CD4-positive, alpha-beta T cell (primary cell): ENCODE measurements around the gene GNAQ. TPM values are rescaled to one million over a fixed set of nuclear protein-coding genes. Genes with fewer than 3 reads are reported as not detected.
"Not testable (repeated sequence)": the region's sequence is repeated elsewhere in the genome, so short reads cannot be mapped to it uniquely, and the experiment has no call there.

ENCODE experiments used
- ATAC-seq: fragments of 200-7000 bp; cut with Tn5 transposase; one replicate; pipeline ENCODE4 v1.10.0; 2022; ENCODE audit warnings: mild to moderate bottlenecking; ENCODE audit not compliant: poor library complexity
- CTCF ChIA-PET: fragments of 350-600 bp; sonication (Branson Sonifier 250); formaldehyde crosslinking; loops from one replicate; lab custom pipeline; 2021; ENCODE audit warnings: antibody characterized with exemption, inconsistent platforms; lab: Charles Lee
- POLR2A ChIA-PET: fragments of 350-600 bp; sonication (Branson Sonifier 250); formaldehyde crosslinking; loops from one replicate; lab custom pipeline; 2021; ENCODE audit warnings: antibody characterized with exemption, inconsistent platforms; lab: Charles Lee
- DNase-seq, 14 experiments: peaks; one replicate each; pipeline ENCODE4 v3.0.0-alpha.2; 2013 to 2020; ENCODE audit warnings: mixed read lengths in 2 of 14
- H3K27ac ChIP-seq, 2 donors: one replicate each; pipeline versions ENCODE4 v1.5.1 to v1.7.0; 2013; ENCODE audit warnings: low read length in 2 of 2, low read depth in 1 of 2, mild to moderate bottlenecking in 1 of 2
- H3K27me3 ChIP-seq, 2 experiments: 1 replicate in 1 of 2; 2 replicates in 1 of 2; pipeline versions ENCODE4 v1.6.1 to v1.7.0; 2013; ENCODE audit warnings: low read length in 2 of 2, control low read depth in 1 of 2, mild to moderate bottlenecking in 1 of 2, moderate library complexity in 1 of 2; ENCODE audit not compliant: insufficient read depth in 2 of 2, control insufficient read depth in 1 of 2
- H3K36me3 ChIP-seq: one replicate; pipeline ENCODE4 v1.6.1; 2013; ENCODE audit warnings: low read length, control low read depth; ENCODE audit not compliant: insufficient read depth
- H3K4me1 ChIP-seq: one replicate; pipeline ENCODE4 v1.6.1; 2013; ENCODE audit warnings: low read length, control low read depth; ENCODE audit not compliant: insufficient read depth
- H3K4me3 ChIP-seq: one replicate; pipeline ENCODE4 v1.5.1; 2013; ENCODE audit warnings: mild to moderate bottlenecking, low read length, moderate library complexity
- H3K9me3 ChIP-seq, 2 experiments: 1 replicate in 1 of 2; 2 replicates in 1 of 2; pipeline versions ENCODE4 v1.6.1 to v1.7.0; 2013; ENCODE audit warnings: low read length in 2 of 2, mild to moderate bottlenecking in 2 of 2, control low read depth in 1 of 2, moderate library complexity in 1 of 2; ENCODE audit not compliant: control insufficient read depth in 1 of 2, insufficient read depth in 1 of 2
- H3K27ac Mint-ChIP-seq: one replicate; pipeline ENCODE4 v1.8.0; 2020; ENCODE audit warnings: mixed read lengths
- H3K27me3 Mint-ChIP-seq: one replicate; pipeline ENCODE4 v1.8.0; 2021; ENCODE audit warnings: mixed read lengths
- H3K36me3 Mint-ChIP-seq: one replicate; pipeline ENCODE4 v1.8.0; 2021; ENCODE audit warnings: low read depth, mixed read lengths
- H3K4me1 Mint-ChIP-seq: one replicate; pipeline ENCODE4 v1.8.0; 2021; ENCODE audit warnings: low read depth, mixed read lengths
- H3K4me3 Mint-ChIP-seq: one replicate; pipeline ENCODE4 v1.8.0; 2020; ENCODE audit warnings: mild to moderate bottlenecking, mixed read lengths
- H3K9me3 Mint-ChIP-seq: one replicate; pipeline ENCODE4 v1.8.0; 2020; ENCODE audit warnings: mixed read lengths
- intact Hi-C, 2 experiments: fragments of 100-400 bp; cut with DNase I in 1 of 2; cut with micrococcal nuclease in 1 of 2; formaldehyde crosslinking; loops; one replicate each; pipeline versions ENCODE4 v1.15.1 to v1.9.0; 2023 to 2025; cut with DNase I, micrococcal nuclease
- total RNA-seq, 174 experiments: library from RNA in 2 of 174; stranded (reverse) in 2 of 174; gene quantifications; one replicate each; pipeline ENCODE4 v1.2.3 and lab custom pipeline; 2021 to 2026
- TF ChIP-seq, protein P1 (sequence below): fragments of 200-600 bp; IDR thresholded peaks from one replicate; pipeline ENCODE4 v1.8.0; 2022; ENCODE audit warnings: antibody characterized with exemption, mild to moderate bottlenecking

The GNAQ gene
- total RNA-seq, 2 experiments from 2014 or later = 55.5 to 55.9 TPM

- POLR2A ChIA-PET = no interaction called here
Measured at GRCh38 chr9:77707383-77708063, 324.1 kb downstream of the GNAQ start.

DNA sequence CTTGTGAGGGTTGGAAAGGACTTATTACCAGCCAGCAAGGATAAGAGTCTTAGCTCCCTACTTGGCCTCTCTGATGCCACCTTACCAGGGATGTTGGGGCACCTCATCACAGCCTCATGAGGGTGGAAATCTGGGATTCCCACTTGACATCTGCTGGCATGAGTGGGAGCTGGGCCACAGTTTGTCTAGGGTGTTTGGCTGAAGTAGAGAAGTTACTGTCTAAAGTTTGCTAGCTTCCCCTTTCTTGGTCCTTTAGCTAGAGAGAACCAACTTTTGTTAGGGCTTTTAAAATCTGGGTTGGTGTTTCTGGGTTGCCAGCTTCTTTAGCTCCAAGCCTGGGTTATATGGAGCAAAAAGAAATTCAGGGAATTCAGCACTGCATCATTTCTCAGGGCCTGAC is 326.0 kb downstream of the GNAQ start:
- Histone ChIP-seq H3K4me3 (no peak overlapping the region), H3K9me3 (peaks cover 14 to 15% of the 10 kb centered on the region in 2 experiments), H3K27me3 (no peaks in the 10 kb centered on the region), H3K4me1 (no peaks in the 10 kb centered on the region), H3K36me3 (no peaks in the 10 kb centered on the region), H3K27ac (no peak overlapping the region)
- Mint-ChIP-seq H3K27ac (no peak overlapping the region), H3K9me3 (peaks cover 27% of the 10 kb centered on the region), H3K4me3 (no peak overlapping the region), H3K4me1 (no peaks in the 10 kb centered on the region), H3K36me3 (no peaks in the 10 kb centered on the region), H3K27me3 (peaks cover 7% of the 10 kb centered on the region)
- no peak for DNase-seq
- CTCF ChIA-PET = no interaction called here
- ATAC-seq = no peak
- TF ChIP-seq, protein P1, sequence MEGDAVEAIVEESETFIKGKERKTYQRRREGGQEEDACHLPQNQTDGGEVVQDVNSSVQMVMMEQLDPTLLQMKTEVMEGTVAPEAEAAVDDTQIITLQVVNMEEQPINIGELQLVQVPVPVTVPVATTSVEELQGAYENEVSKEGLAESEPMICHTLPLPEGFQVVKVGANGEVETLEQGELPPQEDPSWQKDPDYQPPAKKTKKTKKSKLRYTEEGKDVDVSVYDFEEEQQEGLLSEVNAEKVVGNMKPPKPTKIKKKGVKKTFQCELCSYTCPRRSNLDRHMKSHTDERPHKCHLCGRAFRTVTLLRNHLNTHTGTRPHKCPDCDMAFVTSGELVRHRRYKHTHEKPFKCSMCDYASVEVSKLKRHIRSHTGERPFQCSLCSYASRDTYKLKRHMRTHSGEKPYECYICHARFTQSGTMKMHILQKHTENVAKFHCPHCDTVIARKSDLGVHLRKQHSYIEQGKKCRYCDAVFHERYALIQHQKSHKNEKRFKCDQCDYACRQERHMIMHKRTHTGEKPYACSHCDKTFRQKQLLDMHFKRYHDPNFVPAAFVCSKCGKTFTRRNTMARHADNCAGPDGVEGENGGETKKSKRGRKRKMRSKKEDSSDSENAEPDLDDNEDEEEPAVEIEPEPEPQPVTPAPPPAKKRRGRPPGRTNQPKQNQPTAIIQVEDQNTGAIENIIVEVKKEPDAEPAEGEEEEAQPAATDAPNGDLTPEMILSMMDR = no peak
- POLR2A ChIA-PET = no interaction called here
- intact Hi-C loops = no loop called here

More at GRCh38 chr9:77707383-77708063, 324.1 kb downstream of the GNAQ start:
- Mint-ChIP-seq H3K4me1 (no peaks in the 10 kb centered on the region), H3K36me3 (no peaks in the 10 kb centered on the region), H3K9me3 (peaks cover 29% of the 10 kb centered on the region), H3K27me3 (peaks cover 4% of the 10 kb centered on the region), H3K4me3 (no peak overlapping the region), H3K27ac (no peak overlapping the region)
- Histone ChIP-seq H3K27me3 (no peaks in the 10 kb centered on the region), H3K4me3 (no peak overlapping the region), H3K36me3 (no peaks in the 10 kb centered on the region), H3K9me3 (peaks cover 14 to 20% of the 10 kb centered on the region in 2 experiments), H3K4me1 (no peaks in the 10 kb centered on the region), H3K27ac (no peak overlapping the region)
- intact Hi-C loops = no loop called here
- CTCF ChIA-PET = no interaction called here
- ATAC-seq (no peak), DNase-seq (no peak)
- TF ChIP-seq, protein P1 = no peak

DNA sequence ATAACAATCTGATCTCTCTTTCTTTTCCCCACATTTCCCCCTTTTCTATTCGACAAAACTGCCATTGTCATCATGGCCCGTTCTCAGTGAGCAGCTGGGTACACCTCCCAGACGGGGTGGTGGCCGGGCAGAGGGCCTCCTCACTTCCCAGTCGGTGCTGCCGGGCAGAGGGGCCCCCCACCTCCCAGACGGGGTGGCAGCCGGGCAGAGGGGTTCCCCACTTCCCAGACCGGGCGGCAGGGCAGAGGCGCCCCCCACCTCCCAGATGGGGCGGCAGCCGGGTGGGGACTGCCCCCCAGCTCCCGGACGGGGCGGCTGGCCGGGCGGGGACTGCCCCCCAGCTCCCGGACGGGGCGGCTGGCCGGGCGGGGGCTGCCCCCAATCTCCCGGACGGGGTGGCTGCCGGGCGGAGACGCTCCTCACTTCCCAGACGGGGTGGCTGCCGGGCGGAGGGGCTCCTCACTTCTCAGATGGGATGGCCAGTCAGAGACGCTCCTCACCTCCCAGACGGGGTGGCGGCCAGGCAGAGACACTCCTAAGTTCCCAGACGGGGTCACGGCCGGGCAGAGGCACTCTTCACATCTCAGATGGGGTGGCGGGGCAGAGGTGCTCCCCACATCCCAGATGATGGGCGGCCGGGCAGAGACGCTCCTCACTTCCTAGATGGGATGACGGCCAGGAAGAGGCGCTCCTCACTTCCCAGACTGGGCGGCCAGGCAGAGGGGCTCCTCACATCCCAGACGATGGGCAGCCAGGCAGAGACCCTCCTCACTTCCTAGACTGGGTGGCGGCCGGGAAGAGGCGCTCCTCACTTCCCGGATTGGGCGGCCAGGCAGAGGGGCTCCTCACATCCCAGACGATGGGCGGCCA is 328.9 kb downstream of the GNAQ start:
- H3K27ac Mint-ChIP-seq, H3K36me3 ChIP-seq, ATAC-seq, POLR2A ChIA-PET, DNase-seq, CTCF ChIA-PET, H3K27me3 ChIP-seq, H3K4me1 ChIP-seq, H3K4me3 Mint-ChIP-seq, intact Hi-C loops, H3K36me3 Mint-ChIP-seq, H3K4me3 ChIP-seq, H3K27ac ChIP-seq, H3K4me1 Mint-ChIP-seq: not testable (repeated sequence)
- peaks cover 0 to 18% of the 10 kb centered on the region in 2 experiments for H3K9me3 ChIP-seq
- Mint-ChIP-seq H3K27me3 (peaks cover 12% of the 10 kb centered on the region), H3K9me3 (peaks cover 10% of the 10 kb centered on the region)
